GM18498 (cell line): ENCODE measurements around the gene CMTR1.
A peak's percentile ranks its signal among the peaks of the same experiment; 100 is the strongest.

Experiments used
- ATAC-seq: cut with Tn5 transposase; IDR thresholded peaks from one replicate; pipeline ENCODE4 v1.9.1; 2021; ENCODE audit warnings: mild to moderate bottlenecking, moderate library complexity; ENCODE audit not compliant: unreplicated experiment

CMTR1 gene

DNA sequence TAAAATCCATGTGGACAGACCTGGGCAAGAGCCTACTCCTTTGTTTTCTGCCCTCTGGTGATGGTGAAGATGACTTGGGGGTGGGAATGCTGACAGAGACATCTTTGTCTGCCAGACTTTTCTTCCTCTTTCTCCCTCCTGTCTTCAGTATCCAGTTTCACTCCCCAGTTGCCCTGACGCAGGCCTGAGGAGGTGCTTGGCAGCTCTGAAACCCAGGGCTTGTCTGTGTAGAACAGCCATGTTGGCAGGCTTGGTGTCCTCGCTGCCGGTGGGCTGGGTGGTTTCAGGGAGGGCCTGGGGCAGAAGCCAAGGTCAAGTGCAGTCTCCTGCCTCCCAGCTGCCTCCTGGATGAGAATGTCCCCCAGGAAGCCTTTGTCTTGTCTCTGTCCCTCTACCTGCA lies 44.2 kb downstream of the CMTR1 start:
- ATAC-seq, result no peak

DNA sequence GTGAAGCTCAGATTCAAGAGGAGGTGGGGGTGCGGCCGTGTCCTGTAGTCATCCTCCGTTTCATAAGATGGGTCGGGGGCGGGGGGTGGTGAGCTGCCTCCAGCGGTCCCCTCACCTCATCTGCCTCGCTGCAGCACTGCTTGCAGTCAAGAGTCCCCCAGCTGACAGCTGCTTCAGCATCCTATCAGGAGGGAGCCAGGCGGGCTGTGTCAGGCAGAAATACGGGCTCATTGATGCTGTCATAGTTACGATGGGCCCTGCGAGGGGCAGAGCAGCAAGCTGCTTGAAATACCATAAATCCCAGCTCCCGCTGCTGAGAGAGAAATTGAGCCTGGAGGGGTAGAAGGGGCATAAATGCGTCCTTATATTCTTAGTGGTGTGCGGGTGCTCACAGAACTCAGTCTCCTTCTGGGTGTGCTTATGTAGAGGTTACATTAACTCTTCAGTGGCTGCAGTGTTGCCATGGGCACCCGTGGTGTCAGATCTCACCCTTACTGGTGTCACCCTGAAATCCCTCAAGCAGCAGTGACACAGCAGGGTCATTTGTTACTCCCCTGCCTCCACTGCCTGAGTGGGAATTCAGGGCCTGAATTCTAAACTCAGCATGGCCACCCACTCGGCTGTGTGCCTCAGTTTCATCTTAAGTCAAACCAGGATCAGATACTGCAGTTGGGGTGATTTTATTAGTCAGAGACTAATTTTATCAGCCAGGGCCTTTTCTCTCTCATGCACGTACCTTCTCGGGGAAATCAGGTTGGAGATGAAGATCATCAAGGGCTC lies 44.8 kb downstream of the CMTR1 start:
- no peak for ATAC-seq

- ATAC-seq, result no peak
These were observed 45.8 kb downstream of the CMTR1 start for GRCh38 chr6:37478827-37479226.

GRCh38 chr6:37479266-37479854 lies 46.3 kb downstream of the CMTR1 start:
- no peak for ATAC-seq

DNA sequence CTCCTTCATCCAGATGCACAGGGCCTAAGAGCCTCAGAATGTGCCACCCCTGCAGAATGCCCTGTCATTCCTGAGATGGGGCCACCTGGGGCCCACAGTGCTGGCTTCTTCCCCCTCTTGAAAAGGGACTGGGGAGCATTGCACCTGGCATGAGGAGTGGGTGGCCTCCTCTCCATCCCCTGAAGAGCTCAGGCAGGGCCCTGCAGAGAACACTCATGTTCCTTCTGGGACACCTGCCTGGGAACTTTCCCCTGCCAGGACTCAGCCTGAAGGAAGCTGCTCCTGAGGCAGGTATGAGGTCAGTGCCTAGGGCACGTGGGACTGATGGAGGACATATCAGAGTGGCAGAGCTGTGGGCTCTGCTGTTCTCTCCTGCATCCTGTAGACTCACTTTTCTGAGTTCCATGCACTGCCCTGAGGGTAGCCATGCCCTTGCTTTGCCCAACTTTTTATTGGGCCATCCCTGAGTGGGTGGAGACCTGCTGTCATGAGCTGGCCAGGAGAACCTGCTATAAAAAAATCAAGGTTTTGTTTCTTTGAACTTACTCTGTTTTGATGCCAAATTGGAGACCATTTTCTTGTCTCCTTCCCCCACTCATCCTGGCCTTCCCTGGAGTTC lies 47.2 kb downstream of the CMTR1 start:
- no peak for ATAC-seq

DNA sequence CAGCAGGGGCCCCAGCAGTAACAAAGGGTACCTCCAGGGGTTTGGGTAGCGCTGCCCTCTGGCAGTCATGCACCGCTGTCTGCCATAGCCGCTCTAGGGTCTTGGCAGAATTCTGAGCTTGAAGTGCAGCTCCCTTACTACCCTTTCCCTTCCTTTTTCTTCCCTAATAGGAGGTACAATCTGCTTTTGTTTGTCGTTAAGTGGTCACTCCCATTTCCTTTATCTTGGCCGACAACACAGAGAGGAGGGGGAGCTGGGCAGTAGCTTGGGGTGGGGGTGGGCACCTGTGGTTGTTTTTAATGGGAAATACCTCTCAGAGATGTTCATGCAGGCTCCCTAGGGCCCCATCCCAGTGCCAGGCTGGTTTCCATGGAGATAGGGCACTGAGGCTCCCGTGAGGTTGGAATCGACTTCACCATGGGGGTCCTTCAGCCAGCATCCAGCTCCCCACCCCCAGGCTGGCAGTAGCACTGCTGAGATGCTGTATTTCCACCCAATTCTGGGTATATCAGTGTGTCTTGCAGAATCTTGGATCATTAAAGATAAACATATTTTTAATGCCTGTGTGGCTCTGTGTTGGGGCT lies 48.0 kb downstream of the CMTR1 start:
- ATAC-seq, result no peak

DNA sequence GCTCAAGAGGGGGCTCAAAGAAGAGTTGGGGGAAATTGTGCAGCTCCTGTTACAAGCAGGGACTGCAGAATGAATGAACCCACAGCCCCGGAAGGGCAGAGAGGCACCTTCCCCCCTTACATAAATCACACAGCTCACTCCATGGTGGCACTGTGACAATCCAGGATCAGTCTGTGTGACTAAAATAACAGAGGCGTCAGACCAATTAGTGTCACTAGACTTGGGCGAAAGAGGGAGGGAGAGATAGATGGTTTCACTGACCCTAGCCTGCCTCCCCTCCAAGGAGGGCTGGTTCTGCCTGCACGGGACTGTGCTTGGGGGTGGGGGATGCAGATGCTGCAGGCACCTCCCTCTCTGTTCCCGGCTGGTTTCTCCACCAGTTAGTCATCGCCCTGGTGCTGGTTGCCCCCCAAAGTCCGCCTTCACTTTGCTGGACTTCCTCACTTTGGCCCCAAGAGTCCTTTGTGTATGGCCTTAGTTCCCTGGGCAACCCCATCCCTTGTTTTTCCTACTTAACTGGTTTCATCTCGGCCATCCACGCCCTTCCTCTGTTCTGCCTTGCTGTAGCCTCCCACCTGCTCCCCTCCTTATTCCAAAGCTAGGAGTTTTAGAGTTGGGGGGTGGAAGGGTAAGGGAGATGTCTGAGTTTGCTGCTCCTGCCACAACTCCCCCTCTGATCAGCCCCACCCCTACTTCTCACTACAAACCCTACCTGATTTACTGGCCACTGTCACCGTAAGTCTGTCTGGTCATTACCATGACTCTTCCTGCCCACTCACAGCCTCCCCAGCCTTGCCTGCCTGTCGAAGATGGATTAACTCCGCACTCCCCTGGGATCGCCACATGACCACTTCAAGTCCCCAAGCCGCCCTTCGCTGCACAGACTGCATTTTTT lies 48.9 kb downstream of the CMTR1 start:
- ATAC-seq, result no peak

DNA sequence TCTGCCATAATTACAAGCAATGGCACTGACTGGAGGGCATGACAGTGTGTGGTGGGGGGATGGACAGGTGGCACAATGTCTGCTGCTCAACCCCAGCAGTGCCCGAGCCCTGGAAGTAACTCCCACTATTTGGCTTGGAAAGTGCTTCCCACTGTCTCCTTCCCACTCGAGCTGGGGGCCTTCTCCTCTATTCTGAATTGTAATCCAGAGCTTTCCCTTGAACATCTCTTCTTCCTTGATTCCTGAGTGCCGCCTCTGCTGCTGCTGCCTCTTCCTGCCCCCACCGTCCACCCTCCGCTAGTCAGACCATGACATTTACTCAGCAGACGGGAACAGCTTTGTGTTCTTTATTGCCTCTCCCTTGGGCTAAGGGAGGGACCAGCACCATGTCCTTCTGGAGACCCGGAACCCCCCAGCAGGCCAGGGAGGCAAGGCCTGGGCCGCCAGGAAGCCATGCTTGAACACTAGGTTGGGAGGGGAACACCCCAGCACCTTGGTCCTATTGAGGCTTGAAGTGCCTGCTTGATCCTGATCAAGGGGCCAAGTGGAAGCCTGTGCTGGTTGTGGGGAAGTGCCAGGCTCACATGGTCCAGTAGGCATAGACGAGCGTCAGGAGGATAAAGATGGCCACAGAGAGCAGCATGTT lies 49.7 kb downstream of the CMTR1 start:
- no peak for ATAC-seq

- ATAC-seq, result no peak
These were observed 50.4 kb downstream of the CMTR1 start for GRCh38 chr6:37483252-37483901.

GRCh38 chr6:37483917-37484785 lies 51.1 kb downstream of the CMTR1 start:
- peak; percentile 53 for ATAC-seq

DNA sequence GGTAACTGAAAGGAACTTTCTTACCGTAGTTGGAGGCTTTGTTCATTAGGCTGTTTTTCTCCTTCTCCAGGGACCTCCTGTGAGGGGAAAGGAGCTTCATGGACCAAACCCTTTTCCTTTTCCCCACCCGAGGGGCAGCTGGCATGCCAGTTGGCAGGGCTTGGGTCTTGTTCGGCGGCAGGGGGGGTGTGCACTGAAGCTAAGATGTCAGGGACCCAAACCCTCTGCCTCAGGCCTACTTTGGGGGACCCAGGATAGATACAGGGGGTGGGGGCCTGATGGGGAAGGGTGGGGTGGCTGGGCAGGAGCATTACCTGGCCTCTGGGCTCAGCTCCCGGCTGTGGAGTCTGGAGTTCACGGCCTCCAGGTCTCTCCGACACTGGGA lies 51.8 kb downstream of the CMTR1 start:
- no peak for ATAC-seq

- no peak for ATAC-seq
These were observed 52.3 kb downstream of the CMTR1 start for GRCh38 chr6:37485291-37485702.

GRCh38 chr6:37486121-37486839 lies 53.3 kb downstream of the CMTR1 start:
- no peak for ATAC-seq

- ATAC-seq, result no peak
These were observed 54.8 kb downstream of the CMTR1 start for GRCh38 chr6:37487591-37488380.

DNA sequence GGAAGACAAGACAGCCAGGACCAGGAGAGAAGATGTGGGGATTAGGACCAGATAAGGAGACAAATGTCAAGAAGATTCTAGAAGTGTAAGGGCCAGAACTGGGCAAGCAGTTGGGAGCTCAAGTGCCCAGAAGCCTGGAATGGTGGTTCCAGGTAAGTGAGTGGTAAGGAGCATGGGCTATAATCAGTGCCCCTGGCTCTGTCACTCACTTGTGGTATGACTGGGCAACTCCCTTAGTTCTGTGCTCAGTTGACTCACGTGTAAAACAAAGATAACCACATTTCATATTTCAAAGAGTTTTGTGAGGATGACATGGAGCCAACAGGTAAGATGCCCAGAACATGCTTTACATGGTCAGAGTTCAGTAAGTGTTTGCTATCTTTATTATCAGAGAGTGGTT lies 55.5 kb downstream of the CMTR1 start:
- no peak for ATAC-seq

GRCh38 chr6:37489697-37490336 lies 56.8 kb downstream of the CMTR1 start:
- ATAC-seq, result no peak

- no peak for ATAC-seq
These were observed 57.6 kb downstream of the CMTR1 start for GRCh38 chr6:37490536-37491170.
